GM12891 (cell line): Measurements from ENCODE around the gene PRKAR1B.

Source experiments
- POLR2A ChIP-seq: IDR thresholded peaks from 2 replicates; pipeline ENCODE4 v1.6.1; 2011; ENCODE audit warnings: low read depth, low read length, control low read depth
- POU2F2 ChIP-seq: IDR thresholded peaks from 2 replicates; pipeline ENCODE4 v1.6.1; 2011; ENCODE audit warnings: low read depth, mild to moderate bottlenecking, control low read depth, low read length, moderate library complexity

GRCh38 chr7:726084-726853 lies 812 bp downstream of the PRKAR1B start, which contains the start of gene DNAAF5:
- TF ChIP-seq POLR2A = peak; percentile 47; the same call in 1 of the 2 replicates
- peak; percentile 69 for TF ChIP-seq POU2F2
